ENCODE data around the gene ZKSCAN1. TPM values are rescaled to one million over a fixed set of nuclear protein-coding genes. Genes with fewer than 3 reads are reported as not detected.

The ZKSCAN1 gene
- total RNA-seq, 1 experiment from 2014 or later = 61.2 TPM

GRCh38 chr7:100044718-100045117 lies 29.3 kb downstream of the ZKSCAN1 start (continued):
- TF ChIP-seq SIN3A (IDR thresholded peaks at IDR 0.05; ENCODE audit: low read depth) (no peak), FOSL1 (IDR thresholded peaks at IDR 0.05; ENCODE audit: low read depth) (no peak), POLR2A (IDR thresholded peaks at IDR 0.05; ENCODE audit: borderline replicate concordance, extremely low read depth, insufficient read depth, insufficient read length) (no peak), CBX3 (IDR thresholded peaks at IDR 0.05; ENCODE audit: low read depth) (no peak)

GRCh38 chr7:100048680-100049079 lies 33.3 kb downstream of the ZKSCAN1 start:
- peak overlapping the region; percentile 57 for H2AFZ ChIP-seq (ENCODE audit: low read depth, low read length, poor library complexity, severe bottlenecking)
- H3K4me2 ChIP-seq (ENCODE audit: low read length) = no peak overlapping the region
- ATAC-seq (no peak), DNase-seq (ENCODE audit: low read depth, low spot score) (no peak)
- no peaks in the 10 kb centered on the region for H4K20me1 ChIP-seq (ENCODE audit: insufficient read depth)
- intact Hi-C loops (cut with micrococcal nuclease) = loop anchor here (2.0 kb wide), 1 partner anchor 52 kb away; the partner anchor contains the start of genes AP4M1 and MCM7
- peaks cover 10 to 16% of the 10 kb centered on the region in 2 experiments; a peak in 2 of 4 replicates for H3K4me1 ChIP-seq (ENCODE audit: control insufficient read depth in 1 of 2, insufficient read depth in 2 of 2, low read length in 2 of 2)
- ChIA-PET CTCF (no interaction called here), RAD21 (ENCODE audit: low non-redundant PET in 1 of 2, low total read pairs in 2 of 2, uncharacterized antibody in 2 of 2, unreplicated experiment in 2 of 2) (no interaction called here), POLR2A (interaction anchor here (1.6 kb wide), 1 partner anchor 33 kb away, joined by 5 read pairs; the partner anchor contains the start of gene ZKSCAN1)
- no peaks in the 10 kb centered on the region for H3K9me3 ChIP-seq (ENCODE audit: control insufficient read depth in 1 of 2, insufficient read depth in 1 of 2, low read depth in 1 of 2, low read length in 2 of 2)
- no peak overlapping the region for H3K27ac ChIP-seq (ENCODE audit: low read depth, low read length)
- BruUV-seq (replicated peaks) = no TSS peak
- H3K27me3 ChIP-seq (ENCODE audit: insufficient read depth, low read length) = no peaks in the 10 kb centered on the region
- no peak overlapping the region for H3K9ac ChIP-seq (ENCODE audit: low read length)
- H3K36me3 ChIP-seq (ENCODE audit: control insufficient read depth in 1 of 2, insufficient read depth in 2 of 2, low read length in 2 of 2) = peaks cover 0 to 3% of the 10 kb centered on the region in 2 experiments; a peak in 1 of 4 replicates
- no peak overlapping the region for H3K4me3 ChIP-seq (replicated peaks in 1 of 2; ENCODE audit: low read depth in 1 of 2, low read length in 2 of 2)
- H3K9me2 ChIP-seq (ENCODE audit: insufficient read depth) = no peaks in the 10 kb centered on the region
- peaks cover 14% of the 10 kb centered on the region for H3K79me2 ChIP-seq (ENCODE audit: insufficient read depth, low read length)
- TF ChIP-seq FOSL1 (IDR thresholded peaks at IDR 0.05; ENCODE audit: low read depth) = no peak
- TF ChIP-seq SIN3A (IDR thresholded peaks at IDR 0.05; ENCODE audit: low read depth) = no peak
- no peak for TF ChIP-seq POLR2A (IDR thresholded peaks at IDR 0.05; ENCODE audit: borderline replicate concordance, extremely low read depth, insufficient read depth, insufficient read length)

GRCh38 chr7:100049441-100050291 lies 34.3 kb downstream of the ZKSCAN1 start, which contains the start of gene ZSCAN21:
ZSCAN21 (plus strand) TSS chr7:100049774; CDS start chr7:100057007, 7,233 bp downstream.
- Histone ChIP-seq H3K4me1 (ENCODE audit: control insufficient read depth in 1 of 2, insufficient read depth in 2 of 2, low read length in 2 of 2) (peaks cover 10 to 16% of the 10 kb centered on the region in 2 experiments; a peak in 2 of 4 replicates), H4K20me1 (ENCODE audit: insufficient read depth) (no peaks in the 10 kb centered on the region), H3K27ac (ENCODE audit: low read depth, low read length) (peak within 1 kb of the TSS; percentile 77), H3K4me2 (ENCODE audit: low read length) (peak within 1 kb of the TSS; percentile 87), H2AFZ (ENCODE audit: low read depth, low read length, poor library complexity, severe bottlenecking) (peak within 1 kb of the TSS; percentile 57), H3K36me3 (ENCODE audit: control insufficient read depth in 1 of 2, insufficient read depth in 2 of 2, low read length in 2 of 2) (peaks cover 0 to 3% of the 10 kb centered on the region in 2 experiments; a peak in 1 of 4 replicates), H3K79me2 (ENCODE audit: insufficient read depth, low read length) (peaks cover 14% of the 10 kb centered on the region), H3K9me2 (ENCODE audit: insufficient read depth) (no peaks in the 10 kb centered on the region), H3K4me3 (replicated peaks in 1 of 2; ENCODE audit: low read depth in 1 of 2, low read length in 2 of 2) (peak within 1 kb of the TSS; percentile 78 to 82), H3K27me3 (ENCODE audit: insufficient read depth, low read length) (no peaks in the 10 kb centered on the region), H3K9ac (ENCODE audit: low read length) (peak within 1 kb of the TSS; percentile 75), H3K9me3 (ENCODE audit: control insufficient read depth in 1 of 2, insufficient read depth in 1 of 2, low read depth in 1 of 2, low read length in 2 of 2) (no peaks in the 10 kb centered on the region)
- intact Hi-C loops (cut with micrococcal nuclease) = loop anchor here (2.0 kb wide), 1 partner anchor 51 kb away; the partner anchor contains the start of genes AP4M1 and MCM7
- ChIA-PET RAD21 (ENCODE audit: low non-redundant PET in 1 of 2, low total read pairs in 2 of 2, uncharacterized antibody in 2 of 2, unreplicated experiment in 2 of 2) (interaction anchor here in 1 of 2 experiments (0.8 kb wide), 1 partner anchor 56 kb away, joined by 4 read pairs; no protein-coding TSS in a partner anchor), CTCF (no interaction called here), POLR2A (interaction anchor here (0.6 to 1.6 kb wide), 3 partner anchors 14 to 51 kb away, joined by 4 to 5 read pairs (median 4); partner anchors contain the start of genes AP4M1, MCM7 and ZKSCAN1)
- DNase-seq (ENCODE audit: low read depth, low spot score) (peak; percentile 38), ATAC-seq (peak; percentile 90)
- TSS peak; percentile 85 for BruUV-seq (replicated peaks)
- TF ChIP-seq RAD21 (IDR thresholded peaks at IDR 0.05; ENCODE audit: low read depth) (peak; percentile 28; the same call in 1 of the 2 replicates), MAX (IDR thresholded peaks at IDR 0.05) (peak; percentile 37; the same call in 1 of the 2 replicates), EZH2 (IDR thresholded peaks at IDR 0.05) (no peak), CTCF (IDR thresholded peaks at IDR 0.05 in 2 of 3, conservative IDR thresholded peaks at IDR 0.05 in 1 of 3; ENCODE audit: borderline replicate concordance in 1 of 3, insufficient read depth in 1 of 3, low read depth in 2 of 3, low read length in 2 of 3) (0 out of 6 replicates have a peak, but pooled peaks of 1 of the 3 experiments have one; percentile 16), EZH2phosphoT487 (IDR thresholded peaks at IDR 0.05; ENCODE audit: borderline replicate concordance) (no peak), POLR2A (IDR thresholded peaks at IDR 0.05; ENCODE audit: borderline replicate concordance, extremely low read depth, insufficient read depth, insufficient read length) (peak; percentile 54), TCF7L2 (IDR thresholded peaks at IDR 0.05; ENCODE audit: borderline replicate concordance, extremely low read depth, insufficient read depth, insufficient read length) (peak; percentile 58), EGR1 (IDR thresholded peaks at IDR 0.05; ENCODE audit: low read depth) (peak; percentile 83), YY1 (IDR thresholded peaks at IDR 0.05; ENCODE audit: extremely low read depth, insufficient replicate concordance, low read depth, low read length) (no peak), SIN3A (IDR thresholded peaks at IDR 0.05; ENCODE audit: low read depth) (0 out of 2 replicates have a peak, but pooled peaks have one; percentile 75), ELF1 (IDR thresholded peaks at IDR 0.05; ENCODE audit: borderline replicate concordance, low read depth) (peak; percentile 64)
